Epithelial cell of prostate (primary cell): ENCODE measurements around the gene ZNF497.

Experiments used
- DNase-seq: peaks from one replicate; pipeline ENCODE4 v3.0.0-alpha.2; 2011; ENCODE audit warnings: low read depth, low spot score
- H3K27ac ChIP-seq: fragments of 450-650 bp; 2 replicates; pipeline ENCODE4 v1.5.1; 2017; ENCODE audit warnings: mild to moderate bottlenecking

The ZNF497 gene

GRCh38 chr19:58372311-58373133 is 10.0 kb upstream of the ZNF497 start:
- H3K27ac ChIP-seq: no peak overlapping the region
- DNase-seq: no peak

DNA sequence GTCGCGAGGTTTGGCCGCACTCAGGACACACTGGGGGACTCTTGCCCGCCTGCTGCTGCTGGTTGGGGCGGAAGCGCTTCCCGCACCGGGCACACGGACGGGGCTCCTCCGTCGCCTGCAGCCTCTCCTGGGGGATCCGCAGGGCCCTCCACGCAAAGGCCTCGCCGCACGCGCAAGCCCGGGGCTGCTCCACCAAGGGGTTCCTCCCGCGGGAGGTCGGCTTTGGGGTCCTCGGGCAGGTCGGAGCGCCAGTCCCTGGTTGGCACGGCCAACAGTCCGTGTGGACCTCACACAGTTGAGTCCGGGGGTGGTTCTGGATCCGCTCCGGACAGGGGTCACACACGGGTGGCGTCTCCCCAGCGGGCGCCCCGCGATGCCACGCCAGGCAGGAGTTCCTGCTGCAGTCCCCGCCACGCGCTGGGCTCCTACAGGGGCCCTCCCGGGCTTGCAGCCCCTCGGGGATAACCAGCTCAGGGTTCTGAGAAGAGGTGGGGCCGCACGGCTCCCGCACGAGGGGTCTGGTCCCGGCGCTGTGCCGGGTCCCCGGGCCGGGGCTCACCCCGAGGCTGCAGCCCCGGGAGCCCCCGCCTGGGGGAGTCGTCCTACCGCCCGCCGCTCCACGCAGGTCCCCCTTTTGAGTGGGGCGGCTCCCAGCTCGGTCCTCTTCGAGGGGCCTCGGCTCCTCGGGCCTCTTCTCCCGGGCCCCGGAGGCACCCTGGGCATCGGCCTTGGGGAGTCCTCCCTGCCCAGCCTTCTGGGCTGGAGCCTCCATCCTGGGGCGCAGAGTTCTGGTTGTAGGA is 6.2 kb upstream of the ZNF497 start:
- DNase-seq: no peak
- H3K27ac ChIP-seq: no peak overlapping the region

DNA sequence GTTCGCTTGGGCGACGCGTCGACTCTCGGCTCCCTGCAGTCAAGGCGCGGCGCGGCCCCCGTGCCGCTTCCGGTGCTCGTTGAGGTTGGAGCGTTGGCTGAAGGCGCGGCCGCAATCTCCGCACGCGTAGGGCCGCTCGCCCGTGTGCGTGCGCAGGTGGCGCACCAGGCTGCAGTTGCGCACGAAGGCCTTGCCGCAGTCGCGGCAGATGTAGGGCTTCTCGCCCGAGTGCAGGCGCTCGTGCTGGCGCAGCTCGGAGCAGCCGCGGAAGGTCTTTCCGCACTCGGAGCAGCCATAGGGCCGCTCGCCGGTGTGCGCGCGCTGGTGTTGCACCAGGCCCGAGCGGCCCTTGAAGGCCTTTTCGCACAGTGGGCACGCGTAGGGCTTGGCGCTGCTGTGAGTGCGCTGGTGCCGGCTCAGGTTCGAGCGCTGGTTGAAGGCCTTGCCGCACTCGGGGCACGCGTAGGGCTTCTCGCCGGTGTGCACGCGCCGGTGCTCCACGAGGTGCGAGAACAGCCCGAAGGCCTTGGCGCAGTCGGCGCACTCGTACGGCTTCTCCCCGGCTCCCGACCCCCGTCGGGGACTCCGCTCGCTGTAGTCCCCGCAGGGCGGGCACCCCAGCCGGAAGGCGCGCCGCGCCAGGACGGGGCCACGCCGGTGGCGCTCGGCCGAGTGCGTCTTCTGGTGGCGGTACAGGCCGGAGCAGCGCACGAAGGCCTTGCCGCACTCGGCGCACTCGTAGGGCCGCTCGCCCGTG is 5.3 kb upstream of the ZNF497 start:
- DNase-seq: no peak
- H3K27ac ChIP-seq: no peak overlapping the region

- DNase-seq: no peak
- H3K27ac ChIP-seq: no peak overlapping the region
These were observed 4.3 kb upstream of the ZNF497 start for GRCh38 chr19:58366585-58367430.

GRCh38 chr19:58364146-58364545 is 1.6 kb upstream of the ZNF497 start:
- no peak overlapping the region for H3K27ac ChIP-seq
- DNase-seq: no peak

DNA sequence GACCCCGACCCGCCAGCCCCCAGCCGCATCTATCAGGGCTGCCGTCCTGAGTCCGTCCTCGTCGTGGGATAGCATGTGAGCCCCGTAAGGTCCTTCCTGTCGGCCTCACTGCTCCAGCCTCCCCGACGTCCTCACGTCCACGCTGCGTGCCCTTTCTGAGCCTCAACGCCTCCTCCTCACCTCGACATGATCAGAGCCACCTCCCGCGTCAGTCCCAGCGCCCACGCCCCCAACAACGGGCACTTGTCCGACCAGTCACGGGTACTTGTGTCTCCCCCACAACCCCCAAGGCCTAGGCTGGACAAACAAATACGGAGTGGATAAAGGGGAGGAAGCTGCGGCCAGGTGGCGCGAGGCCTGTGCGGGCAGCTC is 665 bp downstream of the ZNF497 start:
- no peak for DNase-seq
- peak overlapping the region; percentile 89 for H3K27ac ChIP-seq

DNA sequence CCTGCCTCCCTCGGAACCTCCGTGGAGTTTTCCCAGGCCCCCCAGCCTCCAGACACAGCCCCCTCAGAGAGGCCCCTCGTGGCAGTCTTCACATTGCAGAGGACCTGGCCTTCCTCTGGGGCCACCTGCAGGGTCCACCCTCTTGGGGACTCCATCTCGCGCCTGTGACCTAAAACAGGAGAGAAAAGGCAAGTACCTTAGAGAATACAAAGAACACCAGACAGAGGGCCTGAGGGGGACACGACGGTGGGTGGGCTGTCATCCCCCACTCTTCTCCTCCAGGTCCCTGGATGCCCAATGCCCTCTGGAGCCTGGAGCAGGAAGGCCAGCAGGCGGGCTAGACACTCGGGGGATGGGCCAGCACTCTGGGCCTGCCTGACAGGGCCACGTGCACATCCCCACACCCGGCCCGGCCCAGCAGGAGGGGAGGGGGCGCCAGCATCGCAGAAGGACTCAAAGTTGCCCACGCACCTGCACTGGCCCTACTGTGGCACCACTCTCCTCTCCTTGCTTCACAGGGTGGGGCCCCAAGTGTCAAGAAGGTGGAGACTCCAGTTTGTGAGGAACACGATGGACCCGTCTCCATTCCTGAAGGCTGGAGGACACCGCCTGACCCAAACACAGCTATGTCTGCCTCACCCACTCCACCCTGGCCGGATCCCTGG is 4.9 kb downstream of the ZNF497 start:
- no peak overlapping the region for H3K27ac ChIP-seq
- no peak for DNase-seq

DNA sequence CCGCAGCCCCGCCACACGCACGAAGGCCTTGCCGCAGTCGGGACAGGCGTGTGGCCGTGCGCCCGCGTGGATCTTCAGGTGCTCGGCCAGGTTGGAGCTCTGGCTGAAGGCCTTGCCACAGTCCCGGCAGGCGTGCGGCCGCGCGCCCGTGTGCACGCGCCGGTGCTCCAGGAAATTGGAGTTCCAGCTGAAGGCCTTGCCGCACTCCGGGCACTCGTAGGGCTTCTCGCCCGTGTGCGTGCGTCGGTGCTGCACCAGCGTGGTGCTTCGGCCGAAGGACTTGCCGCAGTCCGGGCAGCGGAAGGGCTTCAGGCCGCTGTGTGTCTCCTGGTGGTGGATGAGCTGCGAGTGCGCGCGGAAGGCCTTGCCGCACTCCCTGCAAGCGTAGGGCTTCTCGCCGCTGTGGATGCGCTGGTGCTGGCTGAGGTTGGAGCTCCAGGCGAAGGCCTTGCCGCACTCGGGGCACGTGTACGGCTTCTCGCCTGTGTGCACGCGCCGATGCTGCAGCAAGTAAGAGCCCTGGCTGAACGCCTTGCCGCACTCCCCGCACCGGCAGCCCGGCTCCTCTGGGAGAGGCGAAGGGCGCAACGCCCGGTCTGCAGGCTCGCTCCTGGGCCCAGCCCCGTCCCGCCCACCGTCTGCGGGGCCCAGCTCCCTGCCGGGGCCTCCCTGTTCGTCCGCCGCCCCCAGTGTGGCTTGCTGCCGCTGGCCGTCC is 5.6 kb downstream of the ZNF497 start:
- no peak overlapping the region for H3K27ac ChIP-seq
- DNase-seq: no peak

- H3K27ac ChIP-seq: no peak overlapping the region
- no peak for DNase-seq
These were observed 6.4 kb downstream of the ZNF497 start for GRCh38 chr19:58355908-58356765.

- no peak for DNase-seq
- H3K27ac ChIP-seq: no peak overlapping the region
These were observed 7.2 kb downstream of the ZNF497 start for GRCh38 chr19:58355215-58355796.

DNA sequence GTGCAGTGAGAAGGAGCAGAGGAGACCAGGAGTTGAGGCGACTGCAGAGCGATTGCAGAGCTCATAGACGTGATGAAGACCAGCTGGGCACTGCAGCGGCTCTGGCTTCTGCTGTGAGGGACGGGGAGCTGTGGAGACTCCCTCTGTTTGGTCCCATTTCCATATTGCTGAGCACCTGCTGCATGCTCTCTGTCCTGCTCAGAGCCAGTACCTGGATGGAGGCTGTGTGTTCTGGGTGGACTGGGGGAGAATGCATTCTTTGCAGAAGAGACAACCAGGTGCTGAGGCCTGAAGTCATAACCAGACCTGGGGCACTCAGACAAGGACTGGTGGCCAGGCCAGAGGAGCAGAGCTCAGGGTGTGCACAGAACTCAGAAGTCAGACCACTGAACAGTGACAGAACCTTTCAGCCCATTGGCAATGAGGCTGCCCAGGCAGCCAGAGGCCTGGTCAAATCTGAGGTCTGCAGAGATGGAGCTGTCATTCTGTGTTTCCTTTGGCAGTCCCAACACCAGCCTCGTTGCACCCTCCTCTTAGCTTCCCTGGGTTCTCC is 8.0 kb downstream of the ZNF497 start:
- no peak overlapping the region for H3K27ac ChIP-seq
- DNase-seq: no peak

DNA sequence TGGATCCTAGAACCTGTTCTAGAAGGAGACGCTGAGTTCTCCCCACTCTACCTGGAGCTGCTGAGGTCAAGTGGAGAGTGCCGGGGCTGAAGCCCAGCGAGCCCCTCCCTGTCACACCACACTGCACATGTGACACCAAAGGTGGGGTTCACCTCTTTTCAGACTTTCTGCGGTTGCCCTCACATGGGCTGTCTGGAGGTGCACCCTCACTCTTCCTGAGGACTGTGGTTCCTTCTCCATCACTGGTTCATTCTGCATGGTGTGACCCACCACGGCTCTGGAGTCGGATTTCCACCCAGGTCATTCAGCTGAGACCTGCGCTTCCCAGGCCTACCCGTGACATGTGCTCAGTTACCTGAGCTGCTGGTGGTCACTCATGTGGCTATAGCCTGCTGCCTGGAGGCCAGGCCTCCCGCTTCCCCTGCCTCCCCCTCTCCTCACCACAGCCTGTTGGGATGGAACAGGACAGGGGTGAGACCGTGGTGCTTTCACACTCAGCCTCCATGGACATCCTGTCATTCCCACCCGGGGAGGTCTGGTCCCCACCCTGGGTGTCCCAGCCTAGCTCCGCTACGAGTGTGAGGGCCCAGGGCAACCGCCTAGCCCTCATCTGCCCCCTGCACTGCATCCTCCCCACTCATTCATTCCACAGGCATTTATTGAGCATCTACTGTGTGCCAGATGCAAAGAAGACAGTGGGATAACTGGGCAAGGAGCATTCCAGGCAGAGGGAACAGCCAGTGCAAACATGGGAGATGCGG is 8.7 kb downstream of the ZNF497 start:
- no peak for DNase-seq
- H3K27ac ChIP-seq: no peak overlapping the region

DNA sequence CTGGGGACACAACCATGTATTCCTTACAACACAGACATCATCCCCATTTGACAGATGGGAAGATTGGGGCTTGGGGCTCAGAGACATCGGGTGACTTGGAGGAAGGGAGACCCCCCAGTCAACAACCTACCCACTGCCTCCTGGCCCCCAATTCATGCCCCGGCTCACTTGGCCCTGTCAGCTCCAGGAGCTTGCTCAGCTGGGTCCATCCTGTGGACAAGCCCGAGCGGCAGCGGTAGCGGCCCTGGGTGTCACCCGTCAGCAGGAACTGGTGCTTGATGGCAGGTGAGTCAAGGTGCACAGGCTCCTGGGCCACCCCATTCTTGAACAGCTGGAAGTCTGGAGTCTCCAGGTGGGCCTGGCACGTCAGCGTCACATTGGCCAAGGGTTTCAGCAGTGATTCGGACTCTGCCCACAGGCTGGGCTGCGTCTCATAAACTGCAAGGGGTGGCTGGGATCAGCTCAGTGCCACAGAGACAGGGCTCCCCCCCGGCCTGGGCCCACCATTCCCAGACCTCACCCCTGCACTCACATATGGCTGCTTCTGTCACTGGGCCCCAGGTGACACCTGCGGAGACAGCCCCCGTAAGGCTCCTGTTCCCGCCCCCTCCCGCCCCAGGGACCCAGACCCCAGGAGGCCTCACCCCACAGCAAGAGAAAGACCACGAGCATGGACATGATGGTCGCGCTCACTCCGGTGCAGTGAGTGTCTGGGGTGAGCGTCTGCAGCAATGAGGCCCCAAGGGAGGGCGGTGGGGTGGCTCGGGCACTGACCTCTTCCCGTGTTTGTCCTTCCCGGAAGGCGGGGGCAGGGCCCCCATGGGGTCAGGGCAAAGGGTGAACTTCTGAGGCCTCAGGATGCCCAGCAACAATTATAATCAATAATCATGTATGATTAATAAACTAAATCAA is 9.5 kb downstream of the ZNF497 start, which contains the start of gene A1BG:
Gene A1BG, minus strand, starts transcription at position 733 of the 912 bp plus-strand sequence. Its CDS starts 55 bp downstream, at position 678.
- DNase-seq: no peak

GRCh38 chr19:58351990-58352755 is 10.4 kb downstream of the ZNF497 start:
- no peak for DNase-seq
- H3K27ac ChIP-seq: no peak overlapping the region

More for the DNA sequence above, 9.5 kb downstream of the ZNF497 start, which contains the start of gene A1BG:
- no peak within 1 kb of the TSS for H3K27ac ChIP-seq

- no peak for DNase-seq
- no peak overlapping the region for H3K27ac ChIP-seq
These were observed 11.0 kb downstream of the ZNF497 start for GRCh38 chr19:58351558-58351878.
